Spleen (tissue), 7 donors: ENCODE measurements around the gene ITFG1.

ENCODE experiments used
- CTCF ChIP-seq, 11 experiments: fragments of 200-600 bp in 7 of 11; fragments of 450-650 bp in 4 of 11; sonication (generic) in 4 of 11; IDR thresholded peaks in 8 of 11; conservative IDR thresholded peaks in 3 of 11; 1 replicate in 7 of 11; 2 replicates in 4 of 11; pipeline versions ENCODE4 v1.4.0 to v1.8.0; 2016 to 2021; ENCODE audit warnings: antibody characterized with exemption in 11 of 11, inconsistent platforms in 4 of 11, mild to moderate bottlenecking in 1 of 11
- POLR2A ChIP-seq, 3 donors: fragments of 450-650 bp; IDR thresholded peaks; one replicate each; pipeline ENCODE4 v1.5.1; 2017; ENCODE audit warnings: antibody characterized with exemption in 3 of 3, mild to moderate bottlenecking in 1 of 3
- POLR2AphosphoS5 ChIP-seq, 3 donors: sonication (generic); formaldehyde crosslinking; IDR thresholded peaks; one replicate each; pipeline ENCODE4 v1.5.1; 2017; ENCODE audit warnings: antibody characterized with exemption in 3 of 3
- donor health status: DM: no; HTN: no; CAD: no; lungs with moderate emphysema.
- donor health status: DM: no; HTN: no; CAD: no.
- donor health status: DM: no; HTN: no; CAD: no.

- TF ChIP-seq POLR2A (IDR thresholded peaks at IDR 0.05) (no peak), CTCF (IDR thresholded peaks at IDR 0.05 in 8 of 11, conservative IDR thresholded peaks at IDR 0.05 in 3 of 11) (no peak), POLR2AphosphoS5 (IDR thresholded peaks at IDR 0.05) (no peak)
Observed at GRCh38 chr16:47316442-47317015, 144.3 kb downstream of the ITFG1 start.
